ENCODE data around the gene CD3E.

- TF ChIP-seq CTCF (conservative IDR thresholded peaks at IDR 0.05; ENCODE audit: low read depth in 2 of 2) (no peak), JUNB (IDR thresholded peaks at IDR 0.05; ENCODE audit: unreplicated experiment) (no peak), EZH2 (IDR thresholded peaks at IDR 0.05; ENCODE audit: low read depth, unreplicated experiment) (no peak), POLR2AphosphoS5 (IDR thresholded peaks at IDR 0.05; ENCODE audit: low read depth) (no peak), REST (IDR thresholded peaks at IDR 0.05; ENCODE audit: unreplicated experiment) (no peak), CREB1 (CRISPR knock-in tag; IDR thresholded peaks at IDR 0.05; ENCODE audit: low read depth) (no peak), EZH2phosphoT487 (IDR thresholded peaks at IDR 0.05; ENCODE audit: unreplicated experiment) (no peak), ZNF114 (CRISPR knock-in tag; IDR thresholded peaks at IDR 0.05) (no peak), ZNF331 (CRISPR knock-in tag; IDR thresholded peaks at IDR 0.05; ENCODE audit: low read depth) (no peak), NANOG (IDR thresholded peaks at IDR 0.05; ENCODE audit: borderline replicate concordance) (no peak), ETS1 (IDR thresholded peaks at IDR 0.05) (no peak), STAT1 (IDR thresholded peaks at IDR 0.05; ENCODE audit: unreplicated experiment) (no peak), ZNF462 (CRISPR knock-in tag; IDR thresholded peaks at IDR 0.05) (no peak)
Measured at GRCh38 chr11:118291477-118292135, 12.9 kb upstream of the CD3E start.
